B cell (primary cell): ENCODE data around the gene RAB2B. TPM values are rescaled to one million over a fixed set of nuclear protein-coding genes. Genes with fewer than 3 reads are reported as not detected.

Experiments used
- ATAC-seq: fragments of 200-7000 bp; cut with Tn5 transposase; one replicate; pipeline ENCODE4 v1.10.0; 2021; ENCODE audit warnings: low read depth, mild to moderate bottlenecking, moderate number of reproducible peaks, moderate library complexity
- CTCF ChIA-PET: fragments of 350-600 bp; sonication (Branson Sonifier 250); formaldehyde crosslinking; loops from one replicate; lab custom pipeline; 2021; ENCODE audit warnings: antibody characterized with exemption, inconsistent platforms; lab: Charles Lee
- POLR2A ChIA-PET: fragments of 350-600 bp; sonication (Branson Sonifier 250); formaldehyde crosslinking; loops from one replicate; lab custom pipeline; 2021; ENCODE audit warnings: antibody characterized with exemption; lab: Charles Lee
- DNase-seq: peaks from one replicate; pipeline ENCODE4 v3.0.0; 2013
- H2AFZ ChIP-seq: 2 replicates; pipeline ENCODE4 v1.6.1; 2012; ENCODE audit warnings: mild to moderate bottlenecking, low read depth, low read length; ENCODE audit not compliant: insufficient read depth, poor library complexity, severe bottlenecking
- H3K27ac ChIP-seq, 2 donors: 1 replicate in 1 of 2; 2 replicates in 1 of 2; pipeline ENCODE4 v1.5.1; 2012 to 2013; ENCODE audit warnings: low read length in 2 of 2, mild to moderate bottlenecking in 2 of 2, moderate library complexity in 1 of 2
- H3K27me3 ChIP-seq, 4 experiments: fragments of 200-600 bp in 1 of 4; sonication (generic) in 1 of 4; replicated peaks in 1 of 4; 1 replicate in 2 of 4; 2 replicates in 2 of 4; pipeline versions ENCODE4 v1.6.1 to v1.7.0; 2013 to 2016; ENCODE audit warnings: low read length in 3 of 4, mild to moderate bottlenecking in 2 of 4, mixed read lengths in 1 of 4, moderate library complexity in 1 of 4; ENCODE audit not compliant: insufficient read depth in 4 of 4, control insufficient read depth in 3 of 4; ENCODE audit errors: control extremely low read depth in 1 of 4
- H3K36me3 ChIP-seq, 2 experiments: replicated peaks in 1 of 2; 1 replicate in 1 of 2; 2 replicates in 1 of 2; pipeline versions ENCODE4 v1.6.1 to v1.7.1; 2013; ENCODE audit warnings: low read length in 1 of 2; ENCODE audit not compliant: insufficient read depth in 2 of 2, control insufficient read depth in 1 of 2; ENCODE audit errors: control extremely low read depth in 1 of 2, extremely low read depth in 1 of 2
- H3K4me1 ChIP-seq, 2 donors: fragments of 200-600 bp in 1 of 2; sonication (generic) in 1 of 2; 1 replicate in 1 of 2; 2 replicates in 1 of 2; pipeline versions ENCODE4 v1.5.1 to v1.6.1; 2013 to 2017; ENCODE audit warnings: low read length in 2 of 2; ENCODE audit not compliant: control insufficient read depth in 2 of 2, insufficient read depth in 2 of 2
- H3K4me2 ChIP-seq: replicated peaks from 2 replicates; pipeline ENCODE3; 2012; ENCODE audit warnings: mild to moderate bottlenecking, low read depth, low read length; ENCODE audit not compliant: poor library complexity, severe bottlenecking
- H3K4me3 ChIP-seq, 5 experiments: fragments of 200-600 bp in 1 of 5; sonication (generic) in 1 of 5; 1 replicate in 3 of 5; 2 replicates in 2 of 5; pipeline versions ENCODE4 v1.5.1 to v1.7.0; 2011 to 2016; ENCODE audit warnings: low read length in 4 of 5, mild to moderate bottlenecking in 4 of 5, low read depth in 2 of 5, control low read depth in 1 of 5, moderate library complexity in 1 of 5; ENCODE audit not compliant: insufficient read depth in 1 of 5; ENCODE audit errors: control extremely low read depth in 1 of 5, extremely low read depth in 1 of 5
- H3K79me2 ChIP-seq: fragments of 200-600 bp; sonication (generic); one replicate; pipeline ENCODE4 v1.6.0; 2016; ENCODE audit warnings: low read length; ENCODE audit not compliant: control insufficient read depth, insufficient read depth
- H3K9ac ChIP-seq: fragments of 200-600 bp; sonication (generic); 2 replicates; pipeline ENCODE4 v1.6.1; 2017; ENCODE audit warnings: mild to moderate bottlenecking, low read length, moderate library complexity
- H3K9me3 ChIP-seq, 3 donors: one replicate each; pipeline versions ENCODE4 v1.6.1 to v1.7.1; 2013; ENCODE audit warnings: low read length in 2 of 3; ENCODE audit not compliant: control insufficient read depth in 2 of 3, insufficient read depth in 1 of 3; ENCODE audit errors: control extremely low read depth in 1 of 3
- H4K20me1 ChIP-seq: 2 replicates; pipeline ENCODE4 v1.6.0; 2012; ENCODE audit warnings: mild to moderate bottlenecking, low read length; ENCODE audit not compliant: insufficient read depth, control insufficient read depth, poor library complexity, severe bottlenecking
- H3K27ac Mint-ChIP-seq: one replicate; pipeline ENCODE4 v1.8.0; 2021; ENCODE audit warnings: mixed read lengths
- H3K27me3 Mint-ChIP-seq: one replicate; pipeline ENCODE4 v1.8.0; 2021; ENCODE audit warnings: mixed read lengths
- H3K4me1 Mint-ChIP-seq: one replicate; pipeline ENCODE4 v1.8.0; 2021; ENCODE audit warnings: mixed read lengths
- H3K4me3 Mint-ChIP-seq: one replicate; pipeline ENCODE4 v1.8.0; 2021; ENCODE audit warnings: mixed read lengths
- H3K9me3 Mint-ChIP-seq: one replicate; pipeline ENCODE4 v1.8.0; 2022; ENCODE audit warnings: mixed read lengths; ENCODE audit not compliant: insufficient read depth
- EZH2 ChIP-seq: IDR thresholded peaks from 2 replicates; pipeline ENCODE4 v1.6.1; 2012; ENCODE audit warnings: borderline replicate concordance, low read depth, mild to moderate bottlenecking, moderate library complexity, low read length; ENCODE audit not compliant: insufficient read depth, poor library complexity, severe bottlenecking
- WGBS: methylation state at CpG from one replicate; pipeline ENCODE4 v1.1.5; 2013; ENCODE audit warnings: missing lambda C conversion rate; ENCODE audit not compliant: insufficient coverage; 5-methylcytosine and 5-hydroxymethylcytosine counted together
- intact Hi-C: fragments of 100-400 bp; cut with micrococcal nuclease; formaldehyde crosslinking; loops from one replicate; pipeline ENCODE4 v1.10.0; 2022
- polyA plus RNA-seq: library from polyadenylated mRNA; depleted of rRNA; stranded (reverse); fragments of >200 nt; gene quantifications from 2 replicates; pipeline ENCODE4 v1.2.3, GENCODE V29; 2012
- total RNA-seq, 2 donors: library from RNA; stranded (reverse); fragments of 120-200 nt in 1 of 2; gene quantifications; 1 replicate in 1 of 2; 2 replicates in 1 of 2; pipeline versions ENCODE4 v1.2.3 to v1.2.4, GENCODE V29; 2013 to 2022
- TF ChIP-seq, protein P1 (sequence below): fragments of 200-600 bp; IDR thresholded peaks from one replicate; pipeline ENCODE4 v1.8.0; 2022; ENCODE audit warnings: antibody characterized with exemption, mild to moderate bottlenecking

RAB2B gene
- total and polyA plus RNA-seq, 2 donors (not counting 1 experiment from before 2014, with no cell fraction given) = 13.3 to 46.5 TPM

- Histone ChIP-seq H2AFZ (no peak overlapping the region), H3K36me3 (peaks cover 14 to 76% of the 10 kb centered on the region in 2 experiments), H3K4me2 (no peak overlapping the region), H3K27ac (no peak overlapping the region), H3K9ac (no peak overlapping the region), H3K4me1 (no peaks in the 10 kb centered on the region), H3K9me3 (no peaks in the 10 kb centered on the region), H4K20me1 (no peaks in the 10 kb centered on the region), H3K4me3 (no peak overlapping the region), H3K27me3 (no peaks in the 10 kb centered on the region), H3K79me2 (no peaks in the 10 kb centered on the region)
- 100% methylated on average over 1 of the region's 2 CpGs for WGBS
- DNase-seq (no peak), ATAC-seq (no peak)
- no peaks in the 10 kb centered on the region for H3K4me1 Mint-ChIP-seq
- intact Hi-C loops = no loop called here
- POLR2A ChIA-PET = no interaction called here
- no peak for TF ChIP-seq EZH2
- TF ChIP-seq, protein P1, sequence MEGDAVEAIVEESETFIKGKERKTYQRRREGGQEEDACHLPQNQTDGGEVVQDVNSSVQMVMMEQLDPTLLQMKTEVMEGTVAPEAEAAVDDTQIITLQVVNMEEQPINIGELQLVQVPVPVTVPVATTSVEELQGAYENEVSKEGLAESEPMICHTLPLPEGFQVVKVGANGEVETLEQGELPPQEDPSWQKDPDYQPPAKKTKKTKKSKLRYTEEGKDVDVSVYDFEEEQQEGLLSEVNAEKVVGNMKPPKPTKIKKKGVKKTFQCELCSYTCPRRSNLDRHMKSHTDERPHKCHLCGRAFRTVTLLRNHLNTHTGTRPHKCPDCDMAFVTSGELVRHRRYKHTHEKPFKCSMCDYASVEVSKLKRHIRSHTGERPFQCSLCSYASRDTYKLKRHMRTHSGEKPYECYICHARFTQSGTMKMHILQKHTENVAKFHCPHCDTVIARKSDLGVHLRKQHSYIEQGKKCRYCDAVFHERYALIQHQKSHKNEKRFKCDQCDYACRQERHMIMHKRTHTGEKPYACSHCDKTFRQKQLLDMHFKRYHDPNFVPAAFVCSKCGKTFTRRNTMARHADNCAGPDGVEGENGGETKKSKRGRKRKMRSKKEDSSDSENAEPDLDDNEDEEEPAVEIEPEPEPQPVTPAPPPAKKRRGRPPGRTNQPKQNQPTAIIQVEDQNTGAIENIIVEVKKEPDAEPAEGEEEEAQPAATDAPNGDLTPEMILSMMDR = no peak
- CTCF ChIA-PET = interaction anchor here (1.3 kb wide), 1 partner anchor 64 kb away, joined by 3 read pairs; no protein-coding TSS in a partner anchor
- H3K9me3 Mint-ChIP-seq = no peaks in the 10 kb centered on the region
- no peak overlapping the region for H3K4me3 Mint-ChIP-seq
- H3K27me3 Mint-ChIP-seq = no peaks in the 10 kb centered on the region
- peak overlapping the region; percentile 3 for H3K27ac Mint-ChIP-seq
Observed at GRCh38 chr14:21494902-21495762, 18.4 kb upstream of the RAB2B start.

DNA sequence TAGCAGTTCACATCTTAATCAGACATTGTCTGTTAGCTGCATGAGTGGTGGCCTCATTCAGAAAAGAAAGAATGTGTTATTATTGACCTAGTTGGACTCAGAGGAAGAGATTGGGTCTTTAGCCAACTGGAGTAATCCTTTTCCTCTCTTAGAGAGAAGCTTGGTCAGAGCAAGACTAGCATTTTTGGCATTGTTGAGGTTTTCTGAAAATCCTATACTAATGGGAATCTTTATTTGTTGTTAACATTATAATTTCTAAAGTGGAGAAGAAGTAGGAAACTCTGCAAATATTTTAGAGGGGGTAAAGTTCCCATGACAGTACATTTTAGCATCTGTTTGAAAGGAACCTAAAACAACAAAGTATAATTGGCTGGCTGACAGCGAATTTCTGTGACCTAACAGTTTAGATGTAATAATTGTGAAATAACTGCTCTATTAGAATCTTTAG is 9.9 kb upstream of the RAB2B start:
- Histone ChIP-seq H3K9ac (no peak overlapping the region), H3K27ac (no peak overlapping the region), H3K9me3 (no peaks in the 10 kb centered on the region), H4K20me1 (peaks cover 9% of the 10 kb centered on the region), H3K36me3 (peaks cover 1 to 42% of the 10 kb centered on the region in 2 experiments), H2AFZ (no peak overlapping the region), H3K4me1 (no peaks in the 10 kb centered on the region), H3K79me2 (peaks cover 46% of the 10 kb centered on the region), H3K4me2 (no peak overlapping the region), H3K4me3 (no peak overlapping the region), H3K27me3 (no peaks in the 10 kb centered on the region)
- Mint-ChIP-seq H3K27me3 (no peaks in the 10 kb centered on the region), H3K9me3 (no peaks in the 10 kb centered on the region), H3K4me3 (no peak overlapping the region), H3K27ac (no peak overlapping the region), H3K4me1 (peaks cover 4% of the 10 kb centered on the region)
- no peak for TF ChIP-seq EZH2
- TF ChIP-seq, protein P1 = no peak
- POLR2A ChIA-PET = no interaction called here
- CTCF ChIA-PET = no interaction called here
- intact Hi-C loops = no loop called here
- DNase-seq = no peak
- ATAC-seq = no peak
- WGBS = no CpG with 5 or more reads among the region's 1 CpG
